SK-N-SH treated with all-trans-retinoic acid at 6 μM for 48 hours (cell line): ENCODE results near the gene CLCF1.

Experiments used
- ATAC-seq: fragments of 200-7000 bp; cut with Tn5 transposase; 3 replicates; pipeline ENCODE4 v1.9.1; 2020; ENCODE audit warnings: mild to moderate bottlenecking, moderate library complexity
- ARNTL ChIP-seq: fragments of 450-650 bp; formaldehyde crosslinking; IDR thresholded peaks from 2 replicates; pipeline ENCODE4 v1.5.0; 2020; ENCODE audit warnings: low read depth, mild to moderate bottlenecking, moderate library complexity, borderline replicate concordance
- BACH2 ChIP-seq: fragments of 250-450 bp; sonication (Bioruptor Pico); IDR thresholded peaks from 2 replicates; pipeline ENCODE4 v1.9.0; 2021; ENCODE audit warnings: mild to moderate bottlenecking, borderline replicate concordance
- CSDC2 ChIP-seq: fragments of 250-450 bp; sonication (Bioruptor Pico); IDR thresholded peaks from 2 replicates; pipeline ENCODE4 v1.5.0; 2020; ENCODE audit warnings: mild to moderate bottlenecking, moderate library complexity
- ESRRG ChIP-seq: fragments of 250-450 bp; sonication (Bioruptor Pico); IDR thresholded peaks from 2 replicates; pipeline ENCODE4 v1.6.1; 2021; ENCODE audit warnings: mild to moderate bottlenecking
- GLIS3 ChIP-seq: fragments of 250-450 bp; sonication (Bioruptor Pico); IDR thresholded peaks from 2 replicates; pipeline ENCODE4 v1.5.0; 2020; ENCODE audit warnings: mild to moderate bottlenecking, moderate library complexity
- ISL1 ChIP-seq: fragments of 250-450 bp; sonication (Bioruptor Pico); IDR thresholded peaks from 2 replicates; pipeline ENCODE4 v2.1.2; 2022; ENCODE audit warnings: mild to moderate bottlenecking, moderate library complexity
- OSR1 ChIP-seq: fragments of 250-450 bp; sonication (Bioruptor Pico); IDR thresholded peaks from 2 replicates; pipeline ENCODE4 v1.8.0; 2022; ENCODE audit warnings: moderate library complexity, mild to moderate bottlenecking, inconsistent platforms
- PATZ1 ChIP-seq: fragments of 250-450 bp; sonication (Bioruptor Pico); IDR thresholded peaks from 2 replicates; pipeline ENCODE4 v1.8.0; 2020; ENCODE audit warnings: mild to moderate bottlenecking, moderate library complexity, borderline replicate concordance
- PPARA ChIP-seq: fragments of 250-450 bp; sonication (Bioruptor Pico); IDR thresholded peaks from 2 replicates; pipeline ENCODE4 v1.5.0; 2020; ENCODE audit warnings: mild to moderate bottlenecking, borderline replicate concordance
- RARB ChIP-seq: fragments of 250-450 bp; sonication (Bioruptor Pico); IDR thresholded peaks from 2 replicates; pipeline ENCODE4 v1.8.0; 2021; ENCODE audit warnings: mild to moderate bottlenecking, moderate library complexity
- SNAI2 ChIP-seq: fragments of 250-450 bp; sonication (Bioruptor Pico); IDR thresholded peaks from 2 replicates; pipeline ENCODE4 v1.5.0; 2020; ENCODE audit warnings: mild to moderate bottlenecking, moderate library complexity
- TCF4 ChIP-seq: fragments of 250-450 bp; sonication (Bioruptor Pico); IDR thresholded peaks from 2 replicates; pipeline ENCODE4 v1.8.0; 2021; ENCODE audit warnings: mild to moderate bottlenecking, moderate library complexity, borderline replicate concordance
- TOX ChIP-seq: fragments of 250-450 bp; sonication (Bioruptor Pico); IDR thresholded peaks from 2 replicates; pipeline ENCODE4 v1.8.0; 2021; ENCODE audit warnings: mild to moderate bottlenecking, moderate library complexity, borderline replicate concordance
- ZC3H10 ChIP-seq: fragments of 250-450 bp; sonication (Bioruptor Pico); IDR thresholded peaks from 2 replicates; pipeline ENCODE4 v1.5.1; 2021; ENCODE audit warnings: mild to moderate bottlenecking, moderate library complexity
- ZNF565 ChIP-seq: fragments of 450-650 bp; formaldehyde crosslinking; conservative IDR thresholded peaks from 2 replicates; pipeline ENCODE4 v1.5.0; 2020; ENCODE audit warnings: low read depth, mild to moderate bottlenecking, moderate library complexity
- ZNF70 ChIP-seq: fragments of 450-650 bp; formaldehyde crosslinking; IDR thresholded peaks from 2 replicates; pipeline ENCODE4 v1.5.0; 2020; ENCODE audit warnings: mild to moderate bottlenecking, moderate library complexity
- ZNF8 ChIP-seq: fragments of 450-650 bp; formaldehyde crosslinking; IDR thresholded peaks from 2 replicates; pipeline ENCODE4 v1.5.0; 2020; ENCODE audit warnings: mild to moderate bottlenecking, moderate library complexity
- TF ChIP-seq, protein P1 (sequence below): fragments of 250-450 bp; sonication (Bioruptor Pico); IDR thresholded peaks from 2 replicates; pipeline ENCODE4 v1.5.1; 2020; ENCODE audit warnings: low read depth, mild to moderate bottlenecking, moderate library complexity
- TF ChIP-seq, protein P2 (sequence below): fragments of 250-450 bp; sonication (Bioruptor Pico); IDR thresholded peaks from 2 replicates; pipeline ENCODE4 v1.8.0; 2021; ENCODE audit warnings: low read depth, mild to moderate bottlenecking, moderate library complexity, borderline replicate concordance

Gene CLCF1

DNA sequence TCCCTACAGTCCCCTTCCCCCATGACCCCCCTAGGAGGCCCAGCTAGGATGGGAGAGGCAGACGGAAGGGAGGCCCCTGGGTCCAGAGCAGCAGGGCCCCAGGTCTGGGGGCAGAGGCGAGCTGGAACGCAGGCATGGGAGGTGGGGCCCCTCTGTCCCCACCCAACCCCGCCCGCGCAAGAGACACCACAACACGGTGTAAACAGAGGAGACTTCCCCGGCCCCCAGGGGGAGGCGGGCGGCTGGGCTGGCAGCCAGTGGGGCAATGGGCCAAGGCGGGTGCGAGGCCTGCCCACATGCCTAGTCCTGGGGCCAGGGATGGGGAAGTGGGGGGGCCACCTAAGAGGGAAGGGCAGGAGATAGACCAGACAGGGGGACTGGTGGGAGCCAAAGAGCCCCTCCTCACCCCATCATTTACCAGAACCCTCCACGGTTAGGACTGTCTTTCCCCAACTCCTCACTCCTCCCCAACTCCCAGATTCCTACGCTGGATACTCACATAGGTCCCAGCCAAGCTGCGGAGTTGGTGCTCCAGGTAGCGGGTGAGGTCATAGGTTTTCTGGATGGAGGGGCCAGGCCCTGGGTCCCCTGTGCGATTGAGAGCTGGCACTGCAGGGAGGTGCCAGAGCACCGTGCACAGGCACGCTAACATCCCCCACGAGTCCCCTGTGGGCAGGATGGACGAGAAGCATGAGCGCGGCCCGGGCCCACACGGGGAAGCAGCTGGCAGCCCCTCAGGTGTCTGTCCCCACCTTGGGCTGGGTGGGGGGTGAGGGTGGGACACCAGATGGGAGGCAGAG, 6.2 kb downstream of the CLCF1 start:
- no peak for ATAC-seq
- TF ChIP-seq ARNTL (CRISPR knock-in tag), result no peak
- TF ChIP-seq, protein P1, sequence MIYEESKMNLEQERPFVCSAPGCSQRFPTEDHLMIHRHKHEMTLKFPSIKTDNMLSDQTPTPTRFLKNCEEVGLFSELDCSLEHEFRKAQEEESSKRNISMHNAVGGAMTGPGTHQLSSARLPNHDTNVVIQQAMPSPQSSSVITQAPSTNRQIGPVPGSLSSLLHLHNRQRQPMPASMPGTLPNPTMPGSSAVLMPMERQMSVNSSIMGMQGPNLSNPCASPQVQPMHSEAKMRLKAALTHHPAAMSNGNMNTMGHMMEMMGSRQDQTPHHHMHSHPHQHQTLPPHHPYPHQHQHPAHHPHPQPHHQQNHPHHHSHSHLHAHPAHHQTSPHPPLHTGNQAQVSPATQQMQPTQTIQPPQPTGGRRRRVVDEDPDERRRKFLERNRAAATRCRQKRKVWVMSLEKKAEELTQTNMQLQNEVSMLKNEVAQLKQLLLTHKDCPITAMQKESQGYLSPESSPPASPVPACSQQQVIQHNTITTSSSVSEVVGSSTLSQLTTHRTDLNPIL (CRISPR knock-in tag), result no peak
- TF ChIP-seq ZC3H10 (CRISPR knock-in tag), result no peak
- TF ChIP-seq ZNF565 (CRISPR knock-in tag), result no peak
- TF ChIP-seq OSR1, result no peak
- TF ChIP-seq TCF4 (CRISPR knock-in tag), result no peak
- TF ChIP-seq, protein P2, sequence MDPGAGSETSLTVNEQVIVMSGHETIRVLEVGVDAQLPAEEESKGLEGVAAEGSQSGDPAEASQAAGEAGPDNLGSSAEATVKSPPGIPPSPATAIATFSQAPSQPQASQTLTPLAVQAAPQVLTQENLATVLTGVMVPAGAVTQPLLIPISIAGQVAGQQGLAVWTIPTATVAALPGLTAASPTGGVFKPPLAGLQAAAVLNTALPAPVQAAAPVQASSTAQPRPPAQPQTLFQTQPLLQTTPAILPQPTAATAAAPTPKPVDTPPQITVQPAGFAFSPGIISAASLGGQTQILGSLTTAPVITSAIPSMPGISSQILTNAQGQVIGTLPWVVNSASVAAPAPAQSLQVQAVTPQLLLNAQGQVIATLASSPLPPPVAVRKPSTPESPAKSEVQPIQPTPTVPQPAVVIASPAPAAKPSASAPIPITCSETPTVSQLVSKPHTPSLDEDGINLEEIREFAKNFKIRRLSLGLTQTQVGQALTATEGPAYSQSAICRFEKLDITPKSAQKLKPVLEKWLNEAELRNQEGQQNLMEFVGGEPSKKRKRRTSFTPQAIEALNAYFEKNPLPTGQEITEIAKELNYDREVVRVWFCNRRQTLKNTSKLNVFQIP (CRISPR knock-in tag), result no peak
- TF ChIP-seq ISL1 (CRISPR knock-in tag), result no peak
- TF ChIP-seq, all 23 proteins: peak for 0

DNA sequence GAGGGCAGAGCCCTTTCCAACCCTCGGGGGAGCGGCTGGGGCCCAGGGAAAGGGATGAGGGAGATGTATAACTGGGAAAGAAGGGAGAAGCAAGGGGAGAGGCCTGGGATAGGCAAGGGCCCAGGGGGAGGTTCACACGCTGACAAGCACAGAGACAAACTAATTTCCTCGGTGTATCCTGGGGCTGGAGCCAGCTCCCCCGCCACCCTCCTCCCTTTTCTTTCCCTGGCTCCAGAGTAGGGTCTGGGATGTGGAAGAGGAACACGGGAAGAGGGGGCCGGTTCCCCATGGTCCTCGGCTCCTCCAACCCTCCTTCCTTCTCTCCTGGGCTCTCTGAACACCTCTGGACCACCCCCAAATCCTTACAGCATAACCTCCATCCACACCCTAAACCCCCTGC, 6.9 kb downstream of the CLCF1 start:
- TF ChIP-seq, protein P2 (CRISPR knock-in tag), result no peak
- TF ChIP-seq PPARA (no peak), RARB (CRISPR knock-in tag) (no peak), GLIS3 (CRISPR knock-in tag) (no peak), PATZ1 (no peak), CSDC2 (CRISPR knock-in tag) (no peak), TCF4 (CRISPR knock-in tag) (no peak), ARNTL (CRISPR knock-in tag) (no peak), OSR1 (no peak), TOX (CRISPR knock-in tag) (no peak), ESRRG (CRISPR knock-in tag) (no peak), ZNF8 (CRISPR knock-in tag) (no peak), ZNF565 (CRISPR knock-in tag) (no peak), BACH2 (CRISPR knock-in tag) (no peak)
- ATAC-seq, result no peak

- TF ChIP-seq CSDC2 (CRISPR knock-in tag) (no peak), ISL1 (CRISPR knock-in tag) (no peak)
- ATAC-seq, result no peak
Observed at GRCh38 chr11:67365736-67366444, 7.5 kb downstream of the CLCF1 start.

DNA sequence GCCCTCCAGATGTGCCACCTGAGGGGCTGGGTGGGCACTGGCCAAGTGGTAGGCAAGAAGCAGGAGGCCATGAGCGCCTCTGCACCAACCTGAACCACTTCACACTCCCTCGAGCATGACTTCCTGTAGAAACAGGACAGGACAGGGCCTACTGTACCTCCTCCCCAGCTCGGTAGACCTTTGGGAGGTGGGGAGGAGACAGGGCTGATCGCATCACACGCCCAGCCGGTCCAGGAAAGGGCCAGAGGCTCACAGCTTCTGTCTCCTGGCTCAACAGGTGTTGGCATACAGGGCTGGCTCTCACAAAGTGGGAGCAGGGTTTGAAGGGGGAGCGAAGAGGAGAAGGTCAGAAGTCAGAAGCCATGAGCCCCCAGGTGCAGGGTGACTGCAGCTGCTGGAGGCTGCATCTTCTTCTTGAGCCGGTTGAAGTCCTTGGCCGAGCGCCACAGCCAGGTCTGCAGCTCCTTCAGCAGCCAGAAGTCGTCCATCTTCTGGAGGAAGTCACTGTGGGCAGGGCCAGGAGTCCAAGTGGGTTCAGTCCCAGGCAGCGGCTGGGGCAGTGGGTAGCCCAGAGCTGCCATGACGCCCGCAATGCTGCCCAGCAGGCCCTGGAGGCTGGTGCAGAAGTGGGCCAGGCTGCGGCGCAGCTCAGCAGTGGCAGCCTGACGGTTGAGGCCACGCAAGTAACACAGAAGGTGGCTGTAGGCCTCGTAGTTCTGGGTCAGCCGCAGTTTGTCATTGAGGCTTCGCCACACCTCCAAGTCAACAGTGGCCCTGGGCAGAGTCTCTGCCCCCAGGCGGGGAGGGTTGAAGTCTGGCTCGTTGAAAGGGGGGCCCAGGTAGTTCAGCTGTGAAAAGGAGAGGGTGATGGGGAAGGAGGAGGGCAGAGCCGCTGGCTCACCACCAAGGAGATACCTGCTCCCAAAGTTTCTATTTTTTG, 8.3 kb downstream of the CLCF1 start:
- no peak for TF ChIP-seq BACH2 (CRISPR knock-in tag)
- TF ChIP-seq TCF4 (CRISPR knock-in tag), result no peak
- no peak for TF ChIP-seq SNAI2 (CRISPR knock-in tag)
- no peak for TF ChIP-seq CSDC2 (CRISPR knock-in tag)
- no peak for TF ChIP-seq OSR1
- no peak for TF ChIP-seq ZNF70 (CRISPR knock-in tag)
- TF ChIP-seq PATZ1, result no peak
- ATAC-seq, result no peak
